HG03108 (cell line): ENCODE data around the gene KLK13.

Source experiments
- ATAC-seq: cut with Tn5 transposase; IDR thresholded peaks from one replicate; pipeline ENCODE4 v1.9.1; 2021; ENCODE audit warnings: moderate library complexity; ENCODE audit not compliant: unreplicated experiment

The KLK13 gene

GRCh38 chr19:51064534-51065220 lies at the start of gene KLK13:
TSS of gene KLK13 (minus strand) at chr19:51065092. CDS start at chr19:51065067, 25 bp downstream.
- no peak for ATAC-seq

DNA sequence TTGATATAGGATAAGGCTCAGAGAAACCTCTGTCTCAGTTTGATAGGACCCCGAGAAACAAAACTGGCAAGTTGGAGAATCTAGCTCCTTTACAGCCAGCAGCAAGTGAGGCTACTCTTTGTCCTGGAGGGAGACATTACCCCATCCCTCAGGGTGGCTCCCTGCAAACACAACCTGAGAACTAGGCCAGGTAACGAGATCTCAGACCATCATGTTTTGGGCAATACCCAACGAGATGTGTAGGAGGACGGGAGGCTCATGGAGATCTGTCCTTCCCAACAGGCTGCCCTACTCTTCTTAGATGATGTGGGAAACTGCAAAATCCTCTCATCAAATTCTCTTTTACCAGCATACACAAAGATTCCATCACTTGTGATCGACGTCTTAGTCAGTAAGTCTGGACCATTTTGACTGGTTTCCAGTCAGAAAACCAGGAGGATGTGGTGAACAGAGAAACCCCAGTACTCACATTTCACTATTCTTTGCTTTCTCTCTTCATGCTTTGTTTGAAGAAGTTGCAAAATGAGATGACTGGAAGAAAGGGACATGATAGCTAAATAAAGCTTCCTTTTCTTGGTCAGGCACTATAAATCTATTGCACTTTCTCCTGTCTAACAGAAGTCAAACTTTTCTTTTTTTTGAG lies 49.3 kb upstream of the KLK13 start:
- no peak for ATAC-seq

DNA sequence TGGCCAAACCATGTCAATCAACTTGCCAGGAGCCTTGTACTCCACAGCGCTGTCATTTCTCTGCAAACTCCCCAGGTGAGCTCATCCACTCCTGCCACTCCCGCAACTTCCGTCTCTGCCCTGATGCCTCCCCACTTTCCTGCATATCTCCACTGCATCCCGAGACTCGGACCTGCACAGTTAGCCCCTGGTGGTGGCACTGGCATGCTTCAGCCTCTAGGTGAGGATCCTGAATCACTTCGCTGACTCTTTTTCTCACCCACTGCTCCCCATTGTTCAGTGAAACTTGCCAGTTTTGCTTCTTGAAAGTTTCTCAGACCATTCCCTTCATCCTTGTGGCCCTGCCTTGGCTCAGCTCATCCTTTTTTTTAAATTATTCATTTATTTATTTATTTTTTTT lies 46.7 kb upstream of the KLK13 start:
- ATAC-seq = no peak

DNA sequence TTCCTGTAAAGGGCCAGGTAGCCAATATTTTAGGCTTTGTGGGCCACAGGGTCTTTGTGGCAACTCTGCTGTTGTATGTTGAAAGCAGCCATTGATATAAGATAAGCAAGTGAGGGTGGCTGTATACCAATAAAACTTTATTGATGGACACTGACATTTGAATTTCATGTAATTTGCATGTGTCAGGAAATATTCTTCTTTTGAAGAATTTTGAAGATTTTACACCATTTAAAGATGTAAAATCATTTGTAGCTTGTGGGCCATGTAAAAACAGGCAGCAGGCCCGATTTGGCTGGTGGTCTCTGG lies 45.7 kb upstream of the KLK13 start:
- ATAC-seq = no peak

GRCh38 chr19:51108805-51109146 lies 43.9 kb upstream of the KLK13 start:
- ATAC-seq = peak; percentile 7

DNA sequence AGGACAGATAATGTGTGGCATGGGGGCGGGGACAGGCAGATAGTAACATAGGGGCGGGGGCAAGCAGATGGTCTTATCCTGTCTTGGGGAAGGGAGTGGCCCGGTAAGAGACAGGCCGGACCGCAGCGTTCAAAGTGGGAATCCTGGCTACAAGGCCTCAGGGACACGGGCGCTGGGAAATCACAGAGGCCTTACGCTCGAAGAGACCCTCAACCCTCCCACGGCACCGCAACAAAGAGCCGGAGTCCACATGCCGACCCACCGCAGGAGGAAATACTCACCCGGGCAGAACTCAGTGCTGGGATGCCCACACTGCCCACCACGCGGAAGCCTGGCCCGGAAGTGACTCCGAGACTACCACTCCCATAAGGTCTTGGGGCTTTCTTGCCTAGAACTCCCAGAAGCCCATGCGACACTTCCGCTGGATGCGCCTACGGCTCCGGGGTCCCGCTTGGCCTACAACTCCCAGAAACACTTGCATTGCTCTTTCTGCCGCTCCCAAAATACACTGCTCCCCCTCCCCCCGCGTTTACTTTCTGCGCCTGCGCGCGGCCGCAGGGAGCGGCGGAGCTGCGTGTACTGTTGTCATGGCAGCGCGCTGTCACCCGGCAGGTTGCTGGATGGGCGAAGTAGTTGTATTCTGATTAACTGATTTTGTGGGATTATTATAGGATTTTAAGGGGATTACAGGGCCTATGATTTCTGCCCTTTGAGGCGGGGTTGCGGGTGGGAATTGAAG lies 43.3 kb upstream of the KLK13 start, which contains the start of gene CTU1:
CTU1 (minus strand) TSS at position 344 of the 739 bp plus-strand sequence. CDS start 3,840 bp downstream, outside the sequence.
- ATAC-seq = peak; percentile 93

- ATAC-seq = no peak
These were observed 42.6 kb upstream of the KLK13 start for GRCh38 chr19:51107406-51108065.

DNA sequence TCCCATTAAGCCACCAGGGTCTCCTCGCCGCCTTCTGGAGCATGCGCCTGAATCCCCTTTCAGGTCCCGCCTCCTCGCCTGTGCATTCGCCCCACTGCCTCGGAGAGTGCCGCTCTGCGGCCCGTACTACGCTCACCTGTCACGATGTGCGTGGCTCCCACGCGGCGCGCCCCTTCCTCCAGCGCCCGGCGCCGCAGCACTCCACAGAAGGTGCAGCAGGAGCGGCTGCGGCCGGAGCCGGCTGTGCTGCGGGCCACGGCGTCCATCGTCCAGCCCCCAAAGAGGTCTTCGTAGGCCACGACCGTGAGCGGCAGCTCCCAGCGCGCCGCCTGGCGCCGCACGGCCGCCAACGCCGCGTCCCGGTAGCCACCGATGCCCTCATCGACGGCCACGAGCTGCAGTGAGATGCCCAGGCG lies 39.0 kb upstream of the KLK13 start:
- ATAC-seq = no peak

DNA sequence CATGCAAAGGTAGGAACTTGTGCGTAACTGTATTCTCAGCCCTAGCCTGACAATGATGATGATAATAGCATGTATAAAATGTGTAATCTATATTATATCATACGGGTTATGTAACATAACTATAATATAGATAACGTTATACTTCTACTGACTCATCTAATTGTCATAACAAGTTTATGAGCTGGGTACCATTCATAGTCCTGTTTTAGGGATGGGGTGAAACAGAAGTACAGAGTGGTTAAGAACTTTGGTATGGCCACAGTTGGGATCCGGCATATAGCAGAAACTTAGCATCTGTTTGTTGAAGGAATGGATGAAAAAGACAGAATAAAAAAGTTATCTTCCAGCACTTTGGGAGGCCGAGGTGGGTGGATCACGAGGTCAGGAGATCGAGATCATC lies 38.1 kb upstream of the KLK13 start:
- no peak for ATAC-seq

GRCh38 chr19:51101171-51101865 lies 36.4 kb upstream of the KLK13 start:
- no peak for ATAC-seq

DNA sequence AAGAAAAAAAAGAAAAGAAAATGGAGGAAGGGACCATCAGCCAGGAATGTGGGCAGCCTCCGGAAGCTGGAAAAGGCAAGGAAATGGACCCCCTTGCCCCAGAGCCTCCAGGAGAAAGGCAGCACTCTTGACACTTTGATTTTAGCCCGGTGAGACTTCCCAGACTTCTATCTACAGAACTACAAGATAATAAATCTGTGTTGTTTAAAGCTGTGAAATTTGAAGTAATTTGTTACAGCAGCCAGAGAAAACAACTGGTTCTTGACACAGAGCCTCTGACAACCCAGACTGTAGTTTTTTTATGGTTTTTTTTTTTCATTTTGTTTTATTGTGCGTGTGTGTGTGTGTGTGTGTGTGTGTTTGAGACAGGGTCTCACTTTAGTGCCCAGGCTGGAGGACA lies 35.7 kb upstream of the KLK13 start:
- ATAC-seq = no peak

DNA sequence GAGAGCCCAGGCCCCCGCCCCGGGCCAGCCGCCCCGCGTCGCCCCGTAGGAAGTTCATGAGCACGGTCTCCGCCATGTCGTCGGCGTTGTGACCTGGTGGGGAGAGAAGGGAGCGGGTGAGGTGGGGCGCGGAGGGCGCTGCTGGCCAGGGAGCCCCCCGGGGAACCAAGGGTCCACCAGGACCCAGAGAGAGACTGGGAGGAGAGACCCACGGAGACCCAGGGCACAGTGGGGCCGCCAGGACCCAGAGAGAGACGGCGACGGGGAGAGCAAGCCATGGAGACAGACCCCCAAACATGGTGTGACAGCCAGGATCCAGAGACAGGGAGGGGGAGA lies 34.1 kb upstream of the KLK13 start:
- ATAC-seq = no peak

DNA sequence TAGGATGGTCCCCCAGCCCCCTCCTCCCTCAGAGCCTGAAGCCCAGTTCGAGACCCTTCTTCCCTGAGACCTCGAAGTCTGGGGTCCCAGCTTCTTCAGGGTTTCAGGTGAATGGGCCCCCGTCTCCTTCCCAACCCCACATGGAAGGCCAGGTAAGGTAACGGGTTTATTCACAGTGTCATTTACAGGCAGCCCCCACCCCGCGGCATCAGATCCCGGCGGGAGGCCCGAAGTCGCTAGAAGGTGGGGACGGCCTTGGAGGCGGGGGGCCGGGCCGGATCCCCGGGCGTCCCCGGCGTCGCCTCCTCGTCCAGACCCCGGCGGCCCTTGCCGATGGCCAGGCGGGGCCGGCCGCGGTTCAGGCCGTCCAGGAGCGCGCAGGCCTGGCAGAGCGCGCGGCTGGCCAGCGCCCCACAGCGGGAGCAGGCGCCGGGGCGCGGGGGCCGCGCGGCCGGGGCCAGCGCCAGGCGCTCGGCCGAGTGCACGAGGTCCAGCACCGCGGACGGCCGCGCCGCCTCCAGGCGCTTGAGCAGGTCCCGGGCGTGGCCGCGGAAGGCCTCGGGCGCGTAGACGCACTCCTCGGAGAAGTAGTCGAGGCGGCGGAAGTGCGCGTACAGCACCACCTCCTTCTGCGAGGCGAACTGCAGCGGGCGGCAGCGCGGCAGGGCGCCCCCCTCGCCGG lies 33.6 kb upstream of the KLK13 start:
- no peak for ATAC-seq

DNA sequence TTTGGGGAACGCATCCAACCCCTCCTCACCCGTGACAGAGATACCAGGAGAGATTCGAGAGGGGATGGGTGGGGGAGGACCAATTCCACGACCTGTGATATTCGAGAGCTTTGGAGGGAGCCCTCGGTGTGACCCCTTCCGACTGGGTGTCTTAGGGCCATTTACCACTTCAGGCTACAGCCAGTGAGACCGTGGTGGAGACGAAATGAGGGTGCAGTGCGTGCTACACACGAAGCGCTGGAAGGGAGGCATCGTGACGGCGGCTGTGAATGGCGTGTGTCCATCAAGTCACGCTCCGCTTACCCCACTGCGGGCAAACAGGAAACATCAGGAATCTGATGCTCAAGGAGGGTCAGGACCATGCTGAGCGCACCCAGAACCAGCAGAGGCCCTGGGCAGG lies 32.9 kb upstream of the KLK13 start:
- no peak for ATAC-seq

GRCh38 chr19:51097166-51097738 lies 32.4 kb upstream of the KLK13 start:
- no peak for ATAC-seq

- ATAC-seq = no peak
These were observed 31.7 kb upstream of the KLK13 start for GRCh38 chr19:51096473-51097165.

DNA sequence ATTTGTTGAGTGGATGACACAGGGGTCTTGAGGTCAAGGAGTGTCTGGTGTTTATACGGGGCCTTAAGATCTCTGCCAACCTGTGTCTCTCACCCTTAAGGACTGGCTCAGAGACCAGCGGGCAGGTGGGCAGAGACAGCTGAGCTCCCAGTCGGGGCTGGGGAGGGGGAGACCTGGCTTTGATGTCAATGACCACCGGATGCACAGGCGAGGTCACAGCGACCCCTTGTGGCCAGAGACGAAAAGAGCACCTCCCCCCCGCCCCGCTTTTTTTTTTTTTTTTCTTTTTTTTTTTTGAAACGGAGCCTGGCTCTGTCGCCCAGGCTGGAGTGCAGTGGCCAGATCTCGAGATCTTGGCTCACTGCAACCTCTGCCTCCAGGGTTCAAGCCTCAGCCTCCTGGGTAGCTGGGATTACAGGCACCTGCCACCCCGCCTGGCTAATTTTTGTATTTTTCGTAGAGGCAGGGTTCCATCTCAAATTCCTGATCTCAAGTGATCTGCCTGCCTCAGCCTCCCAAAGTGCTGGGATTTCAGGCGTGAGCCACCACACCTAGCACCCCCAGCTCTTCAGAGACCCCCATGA lies 29.9 kb upstream of the KLK13 start:
- ATAC-seq = no peak

DNA sequence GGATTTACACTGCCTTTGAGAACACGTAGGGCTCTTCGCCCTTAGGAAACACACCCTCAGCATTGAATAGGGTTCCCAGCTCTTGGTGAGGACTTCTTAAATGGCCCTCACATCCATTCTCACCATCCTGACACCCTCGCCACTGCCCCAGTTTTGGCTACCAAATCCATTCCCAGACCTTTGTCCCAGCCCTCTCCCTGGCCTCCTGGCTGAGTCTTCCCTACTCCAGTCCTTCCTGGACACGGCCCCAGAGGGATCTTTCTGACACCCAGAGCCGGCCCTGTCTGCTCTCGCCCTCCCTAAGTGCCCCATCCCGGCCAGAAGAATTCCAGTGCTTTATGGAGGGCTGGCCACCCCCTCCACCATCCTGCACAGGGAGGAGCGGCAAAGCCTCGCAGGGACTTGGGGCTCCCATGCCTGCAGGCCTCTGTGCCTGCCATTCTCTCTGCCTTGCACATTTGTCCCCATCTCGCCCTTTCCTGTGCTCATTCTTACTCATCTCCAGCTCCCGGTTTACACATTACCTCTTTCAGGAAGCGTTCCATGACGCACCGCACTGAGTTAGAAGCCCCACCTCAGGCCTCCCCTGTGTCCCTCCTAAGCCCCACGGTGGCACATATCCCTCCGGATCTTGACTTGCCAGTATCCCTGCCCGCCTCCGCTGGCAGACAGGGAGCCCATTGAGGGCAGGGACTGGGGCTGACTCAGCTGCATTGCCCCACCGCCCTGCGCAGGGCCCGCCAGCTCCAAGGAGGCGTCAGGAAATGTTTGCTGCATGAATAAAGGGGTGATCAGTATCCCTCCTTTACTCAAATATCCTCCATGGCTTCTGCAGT lies 28.8 kb upstream of the KLK13 start:
- ATAC-seq = no peak
